Upper lobe of left lung (tissue), 6 donors: ENCODE measurements around the gene VSTM2L. TPM values are rescaled to one million over a fixed set of nuclear protein-coding genes. Genes with fewer than 3 reads are reported as not detected.
A peak's percentile ranks its signal among the peaks of the same experiment; 100 is the strongest.

ENCODE experiments used
- ATAC-seq, 2 donors: fragments of 200-7000 bp; cut with Tn5 transposase; one replicate each; pipeline ENCODE4 v1.9.1; 2022; ENCODE audit warnings: mild to moderate bottlenecking in 2 of 2, moderate library complexity in 2 of 2; ENCODE audit not compliant: low FRiP score in 2 of 2
- DNase-seq, 2 donors: peaks; one replicate each; pipeline ENCODE4 v3.0.0-alpha.2; 2019 to 2020
- H3K27ac ChIP-seq, 4 donors: fragments of 200-600 bp; sonication (generic); one replicate each; pipeline ENCODE4 v1.5.1; 2016 to 2019
- H3K27me3 ChIP-seq, 4 donors: fragments of 200-600 bp; sonication (generic); one replicate each; pipeline ENCODE4 v1.5.1; 2017 to 2019
- H3K36me3 ChIP-seq, 4 donors: fragments of 200-600 bp; sonication (generic); one replicate each; pipeline ENCODE4 v1.5.1; 2016 to 2019
- H3K4me1 ChIP-seq, 4 donors: fragments of 200-600 bp; sonication (generic); one replicate each; pipeline ENCODE4 v1.5.1; 2018 to 2019
- H3K4me3 ChIP-seq, 4 donors: fragments of 200-600 bp; sonication (generic); one replicate each; pipeline ENCODE4 v1.5.1; 2017 to 2019; ENCODE audit warnings: mild to moderate bottlenecking in 2 of 4, moderate library complexity in 1 of 4
- H3K9me3 ChIP-seq, 4 donors: fragments of 200-600 bp; sonication (generic); one replicate each; pipeline ENCODE4 v1.5.1; 2018 to 2019
- CTCF ChIP-seq, 6 experiments: fragments of 450-650 bp in 4 of 6; fragments of 200-600 bp in 2 of 6; sonication (generic) in 2 of 6; IDR thresholded peaks; one replicate each; pipeline ENCODE4 v1.5.1; 2016 to 2019; ENCODE audit warnings: antibody characterized with exemption in 6 of 6
- EP300 ChIP-seq, 4 donors: sonication (generic); formaldehyde crosslinking; IDR thresholded peaks; one replicate each; pipeline ENCODE4 v1.5.1; 2017; ENCODE audit warnings: antibody characterized with exemption in 4 of 4, control low read depth in 2 of 4
- POLR2A ChIP-seq, 4 donors: fragments of 450-650 bp; IDR thresholded peaks; one replicate each; pipeline ENCODE4 v1.5.1; 2016 to 2017; ENCODE audit warnings: antibody characterized with exemption in 4 of 4, mild to moderate bottlenecking in 2 of 4
- POLR2AphosphoS5 ChIP-seq, 2 donors: sonication (generic); formaldehyde crosslinking; IDR thresholded peaks; one replicate each; pipeline ENCODE4 v1.5.1; 2017; ENCODE audit warnings: antibody characterized with exemption in 2 of 2
- WGBS, 2 donors: methylation state at CpG; one replicate each; pipeline ENCODE4 v1.1.5; 2017 to 2018; 5-methylcytosine and 5-hydroxymethylcytosine counted together
- total RNA-seq, 6 donors: library from RNA; depleted of rRNA in 4 of 6; stranded (reverse); fragments of >200 nt in 4 of 6; gene quantifications; one replicate each; pipeline versions ENCODE4 v1.1.0 to v1.2.1, GENCODE V29; 2016 to 2021
- donor health status: DM: no; HTN: no; CAD: no; lungs with moderate emphysema.
- donor health status: DM: no; HTN: yes; CAD: no; lungs with severe emphysema.

VSTM2L gene
- total RNA-seq, 6 donors from 2014 or later: 1.0 to 47.2 (median 24.8) TPM

- Histone ChIP-seq H3K27ac (no peak overlapping the region), H3K9me3 (no peaks in the 10 kb centered on the region), H3K36me3 (no peaks in the 10 kb centered on the region), H3K4me1 (peaks cover 0 to 4% (median 0%) of the 10 kb centered on the region in 4 donors), H3K27me3 (no peaks in the 10 kb centered on the region), H3K4me3 (no peak overlapping the region)
- TF ChIP-seq EP300 (IDR thresholded peaks at IDR 0.05) (no peak), POLR2AphosphoS5 (IDR thresholded peaks at IDR 0.05) (no peak), POLR2A (IDR thresholded peaks at IDR 0.05) (no peak), CTCF (IDR thresholded peaks at IDR 0.05) (no peak)
- no peak for ATAC-seq
- WGBS, 2 donors: 91 to 93% methylated on average over 8 of the region's 8 CpGs
- no peak for DNase-seq
Measured at GRCh38 chr20:37885042-37885441, 17.9 kb upstream of the VSTM2L start.

GRCh38 chr20:37885593-37886503, 17.1 kb upstream of the VSTM2L start:
- DNase-seq: peak in 1 of 2 donors; percentile 54
- Histone ChIP-seq H3K27ac (no peak overlapping the region), H3K27me3 (no peaks in the 10 kb centered on the region), H3K4me1 (peaks cover 0 to 1% (median 0%) of the 10 kb centered on the region in 4 donors), H3K4me3 (no peak overlapping the region), H3K9me3 (no peaks in the 10 kb centered on the region), H3K36me3 (no peaks in the 10 kb centered on the region)
- ATAC-seq: no peak
- WGBS, 2 donors: 54% methylated on average over 30 to 31 of the region's 32 CpGs
- TF ChIP-seq EP300 (IDR thresholded peaks at IDR 0.05): no peak
- no peak for TF ChIP-seq CTCF (IDR thresholded peaks at IDR 0.05)
- no peak for TF ChIP-seq POLR2AphosphoS5 (IDR thresholded peaks at IDR 0.05)
- TF ChIP-seq POLR2A (IDR thresholded peaks at IDR 0.05): no peak

- ATAC-seq (no peak), DNase-seq (peak in 1 of 2 donors; percentile 46)
- Histone ChIP-seq H3K36me3 (no peaks in the 10 kb centered on the region), H3K4me1 (no peaks in the 10 kb centered on the region), H3K4me3 (no peak overlapping the region), H3K27me3 (no peaks in the 10 kb centered on the region), H3K27ac (no peak overlapping the region), H3K9me3 (no peaks in the 10 kb centered on the region)
- WGBS, 2 donors: 66 to 100% methylated on average over 3 to 4 of the region's 4 CpGs
- TF ChIP-seq POLR2AphosphoS5 (IDR thresholded peaks at IDR 0.05): no peak
- no peak for TF ChIP-seq POLR2A (IDR thresholded peaks at IDR 0.05)
- no peak for TF ChIP-seq EP300 (IDR thresholded peaks at IDR 0.05)
- TF ChIP-seq CTCF (IDR thresholded peaks at IDR 0.05): no peak
Measured at GRCh38 chr20:37886851-37887297, 16.1 kb upstream of the VSTM2L start.

- Histone ChIP-seq H3K4me1 (no peaks in the 10 kb centered on the region), H3K27ac (no peak overlapping the region), H3K4me3 (no peak overlapping the region), H3K36me3 (no peaks in the 10 kb centered on the region), H3K9me3 (no peaks in the 10 kb centered on the region), H3K27me3 (no peaks in the 10 kb centered on the region)
- ATAC-seq (no peak), DNase-seq (no peak)
- TF ChIP-seq EP300 (IDR thresholded peaks at IDR 0.05) (no peak), POLR2A (IDR thresholded peaks at IDR 0.05) (no peak)
- 88 to 95% methylated on average over 9 to 10 of the region's 10 CpGs for WGBS, 2 donors
Measured at GRCh38 chr20:37888641-37889040, 14.3 kb upstream of the VSTM2L start.

- WGBS, 2 donors: 79 to 89% methylated on average over 5 of the region's 5 CpGs
- Histone ChIP-seq H3K9me3 (no peaks in the 10 kb centered on the region), H3K4me1 (no peaks in the 10 kb centered on the region), H3K4me3 (no peak overlapping the region), H3K27me3 (no peaks in the 10 kb centered on the region), H3K27ac (no peak overlapping the region), H3K36me3 (no peaks in the 10 kb centered on the region)
- TF ChIP-seq EP300 (IDR thresholded peaks at IDR 0.05) (no peak), CTCF (IDR thresholded peaks at IDR 0.05) (no peak), POLR2A (IDR thresholded peaks at IDR 0.05) (no peak), POLR2AphosphoS5 (IDR thresholded peaks at IDR 0.05) (no peak)
- no peak for ATAC-seq
- DNase-seq: no peak
Measured at GRCh38 chr20:37890108-37890507, 12.8 kb upstream of the VSTM2L start.
